Sigmoid colon (tissue), 4 donors: Measurements from ENCODE around the gene MCFD2.

Source experiments
- CTCF ChIP-seq, 4 experiments: fragments of 450-650 bp in 3 of 4; fragments of 200-600 bp in 1 of 4; IDR thresholded peaks; one replicate each; pipeline ENCODE4 v1.5.1; 2016 to 2019; ENCODE audit warnings: antibody characterized with exemption in 4 of 4, mild to moderate bottlenecking in 3 of 4, moderate library complexity in 2 of 4
- EP300 ChIP-seq, 4 donors: sonication (generic); formaldehyde crosslinking; IDR thresholded peaks; one replicate each; pipeline ENCODE4 v1.6.1; 2017; ENCODE audit warnings: antibody characterized with exemption in 4 of 4
- POLR2A ChIP-seq, 2 donors: fragments of 450-650 bp; IDR thresholded peaks; one replicate each; pipeline ENCODE4 v1.6.1; 2016; ENCODE audit warnings: antibody characterized with exemption in 2 of 2, mild to moderate bottlenecking in 2 of 2, moderate library complexity in 2 of 2
- POLR2AphosphoS5 ChIP-seq, 4 donors: sonication (generic); formaldehyde crosslinking; IDR thresholded peaks; one replicate each; pipeline ENCODE4 v1.6.1; 2017; ENCODE audit warnings: antibody characterized with exemption in 4 of 4

GRCh38 chr2:46924038-46924437 lies 8.4 kb upstream of the MCFD2 start:
- TF ChIP-seq CTCF (IDR thresholded peaks at IDR 0.05) (no peak), POLR2AphosphoS5 (IDR thresholded peaks at IDR 0.05) (no peak), POLR2A (IDR thresholded peaks at IDR 0.05) (no peak), EP300 (IDR thresholded peaks at IDR 0.05) (no peak)
